Panc1 (cell line): Measurements from ENCODE around the gene PCNX2. TPM values are rescaled to one million over a fixed set of nuclear protein-coding genes. Genes with fewer than 3 reads are reported as not detected.

ENCODE experiments used
- ATAC-seq: fragments of 200-7000 bp; cut with Tn5 transposase; 2 replicates; pipeline ENCODE4 v1.9.1; 2020; ENCODE audit warnings: mild to moderate bottlenecking, moderate library complexity
- BruUV-seq: library from RNA; stranded (reverse); fragments of 400-500 nt; replicated peaks from 2 replicates; lab custom pipeline; 2021; lab: Mats Ljungman, UMichigan
- CTCF ChIA-PET: fragments of 300-600 bp; sonication (Branson Sonifier 250); formaldehyde crosslinking; loops from one replicate; lab custom pipeline; 2022; ENCODE audit warnings: antibody characterized with exemption; lab: Charles Lee
- POLR2A ChIA-PET: fragments of 300-600 bp; sonication (Branson Sonifier 250); formaldehyde crosslinking; loops from one replicate; lab custom pipeline; 2022; ENCODE audit warnings: antibody characterized with exemption; lab: Charles Lee
- DNase-seq: peaks from one replicate; pipeline ENCODE4 v3.0.0-alpha.2; 2010; ENCODE audit warnings: low read depth, low spot score
- H3K27ac ChIP-seq: 2 replicates; pipeline ENCODE4 v1.5.1; 2011; ENCODE audit warnings: mild to moderate bottlenecking, low read length, inconsistent platforms
- H3K27me3 ChIP-seq: fragments of 200-500 bp; sonication (Bioruptor generic); 2 replicates; pipeline ENCODE4 v1.6.0; 2014; ENCODE audit warnings: low read length, inconsistent platforms; ENCODE audit not compliant: control insufficient read depth, insufficient read depth
- H3K36me3 ChIP-seq: fragments of 200-500 bp; sonication (Bioruptor generic); 2 replicates; pipeline ENCODE4 v1.5.1; 2014; ENCODE audit warnings: inconsistent platforms, mild to moderate bottlenecking, low read length, moderate library complexity; ENCODE audit not compliant: control insufficient read depth, insufficient read depth
- H3K4me1 ChIP-seq: 2 replicates; pipeline ENCODE4 v1.5.1; 2011; ENCODE audit warnings: inconsistent platforms, mild to moderate bottlenecking, low read length, moderate library complexity; ENCODE audit not compliant: control insufficient read depth, insufficient read depth
- H3K4me3 ChIP-seq, 2 experiments: 2 replicates each; pipeline ENCODE4 v1.5.1; 2011 to 2012; ENCODE audit warnings: low read depth in 2 of 2, low read length in 2 of 2, mild to moderate bottlenecking in 2 of 2, inconsistent platforms in 1 of 2, moderate library complexity in 1 of 2
- H3K9me3 ChIP-seq: fragments of 200-500 bp; sonication (Bioruptor generic); 2 replicates; pipeline ENCODE4 v1.5.1; 2014; ENCODE audit warnings: low read depth, mild to moderate bottlenecking, inconsistent platforms, low read length, moderate library complexity; ENCODE audit not compliant: control insufficient read depth, insufficient read depth
- CTCF ChIP-seq: fragments of 450-650 bp; IDR thresholded peaks from 2 replicates; pipeline ENCODE4 v1.5.1; 2017; ENCODE audit warnings: mild to moderate bottlenecking
- POLR2AphosphoS5 ChIP-seq: IDR thresholded peaks from 2 replicates; pipeline ENCODE4 v1.6.1; 2012; ENCODE audit warnings: mild to moderate bottlenecking, low read depth, low read length, moderate library complexity
- REST ChIP-seq, 2 experiments: IDR thresholded peaks; 2 replicates each; pipeline ENCODE4 v1.6.1; 2011 to 2012; ENCODE audit warnings: low read depth in 2 of 2, control low read depth in 1 of 2, low read length in 1 of 2, mild to moderate bottlenecking in 1 of 2, moderate library complexity in 1 of 2; ENCODE audit not compliant: insufficient read depth in 1 of 2
- SIN3A ChIP-seq: IDR thresholded peaks from 2 replicates; pipeline ENCODE4 v1.6.1; 2012; ENCODE audit warnings: low read depth, mild to moderate bottlenecking, low read length, moderate library complexity, borderline replicate concordance; ENCODE audit not compliant: insufficient read depth
- TCF7L2 ChIP-seq: IDR thresholded peaks from 2 replicates; pipeline ENCODE4 v1.6.1; 2011; ENCODE audit warnings: mild to moderate bottlenecking, low read depth, low read length, inconsistent platforms
- in situ Hi-C: cut with HindIII; loops from 2 replicates; pipeline ENCODE4 v1.10.0; 2016; ENCODE audit warnings: low sequenced_read_pairs, low pct_unique_long_range_greater_than_20kb
- intact Hi-C: fragments of 100-400 bp; cut with micrococcal nuclease; formaldehyde crosslinking; loops from one replicate; pipeline ENCODE4 v1.10.0; 2022; ENCODE audit not compliant: unreplicated experiment
- total RNA-seq: library from RNA; stranded (reverse); gene quantifications from one replicate; pipeline ENCODE4 v1.2.1, GENCODE V29; 2021; ENCODE audit not compliant: unreplicated experiment

PCNX2 gene
- total RNA-seq, 1 experiment from 2014 or later = 2.6 TPM

GRCh38 chr1:233060461-233060994 is 235.0 kb downstream of the PCNX2 start:
- no peaks in the 10 kb centered on the region for H3K4me1 ChIP-seq
- ATAC-seq (no peak), DNase-seq (no peak)
- ChIA-PET POLR2A (no interaction called here), CTCF (no interaction called here)
- BruUV-seq = no TSS peak
- in situ Hi-C loops = no loop called here
- no peak overlapping the region for H3K27ac ChIP-seq
- no peaks in the 10 kb centered on the region for H3K36me3 ChIP-seq
- no peak overlapping the region for H3K4me3 ChIP-seq
- H3K27me3 ChIP-seq = no peaks in the 10 kb centered on the region
- no peaks in the 10 kb centered on the region for H3K9me3 ChIP-seq
- intact Hi-C loops = no loop called here
- no peak for TF ChIP-seq REST (IDR thresholded peaks at IDR 0.05; ENCODE audit: insufficient read depth in 1 of 2, low read depth in 2 of 2, low read length in 1 of 2)
- TF ChIP-seq CTCF = no peak
- TF ChIP-seq TCF7L2 = no peak
- TF ChIP-seq SIN3A = no peak
- TF ChIP-seq POLR2AphosphoS5 = no peak

GRCh38 chr1:233057836-233058235 is 237.7 kb downstream of the PCNX2 start:
- intact Hi-C loops (no loop called here), in situ Hi-C loops (no loop called here)
- TF ChIP-seq CTCF = no peak
- TF ChIP-seq REST (IDR thresholded peaks at IDR 0.05; ENCODE audit: insufficient read depth in 1 of 2, low read depth in 2 of 2, low read length in 1 of 2) = no peak
- no peak for TF ChIP-seq TCF7L2
- no peak for TF ChIP-seq POLR2AphosphoS5
- no peak for TF ChIP-seq SIN3A
- Histone ChIP-seq H3K4me1 (no peaks in the 10 kb centered on the region), H3K27ac (no peak overlapping the region), H3K36me3 (no peaks in the 10 kb centered on the region), H3K4me3 (no peak overlapping the region), H3K9me3 (no peaks in the 10 kb centered on the region), H3K27me3 (no peaks in the 10 kb centered on the region)
- no peak for ATAC-seq
- ChIA-PET POLR2A (no interaction called here), CTCF (no interaction called here)
- BruUV-seq = no TSS peak
- DNase-seq = no peak
